Liver (tissue), 10 donors: ENCODE data around the gene L2HGDH. TPM values are rescaled to one million over a fixed set of nuclear protein-coding genes. Genes with fewer than 3 reads are reported as not detected.

Source experiments
- DNase-seq: peaks from one replicate; pipeline ENCODE4 v3.0.0-alpha.2; 2017; ENCODE audit warnings: low spot score
- H3K27ac ChIP-seq, 2 donors: one replicate each; pipeline ENCODE4 v1.7.0; 2013; ENCODE audit warnings: inconsistent platforms in 2 of 2, low read length in 2 of 2, control low read depth in 1 of 2, low read depth in 1 of 2, mild to moderate bottlenecking in 1 of 2
- H3K27me3 ChIP-seq, 4 donors: one replicate each; pipeline versions ENCODE4 v1.6.1 to v1.7.0; 2013; ENCODE audit warnings: low read length in 3 of 4, inconsistent platforms in 1 of 4, mild to moderate bottlenecking in 1 of 4, moderate library complexity in 1 of 4; ENCODE audit not compliant: control insufficient read depth in 4 of 4, insufficient read depth in 4 of 4
- H3K36me3 ChIP-seq, 4 donors: one replicate each; pipeline versions ENCODE4 v1.6.1 to v1.7.0; 2013; ENCODE audit warnings: low read length in 3 of 4, mild to moderate bottlenecking in 3 of 4, low read depth in 1 of 4, moderate library complexity in 1 of 4; ENCODE audit not compliant: control insufficient read depth in 4 of 4, insufficient read depth in 3 of 4
- H3K4me1 ChIP-seq, 4 donors: one replicate each; pipeline versions ENCODE4 v1.6.1 to v1.7.0; 2013; ENCODE audit warnings: low read length in 3 of 4, mild to moderate bottlenecking in 3 of 4, moderate library complexity in 1 of 4; ENCODE audit not compliant: control insufficient read depth in 4 of 4, insufficient read depth in 4 of 4
- H3K4me3 ChIP-seq, 3 donors: one replicate each; pipeline versions ENCODE4 v1.6.1 to v1.7.0; 2013; ENCODE audit warnings: low read length in 3 of 3, control low read depth in 1 of 3, low read depth in 1 of 3, mild to moderate bottlenecking in 1 of 3
- H3K9ac ChIP-seq, 2 donors: one replicate each; pipeline ENCODE4 v1.7.0; 2013; ENCODE audit warnings: low read length in 2 of 2, mild to moderate bottlenecking in 2 of 2, moderate library complexity in 2 of 2, control low read depth in 1 of 2, low read depth in 1 of 2
- H3K9me3 ChIP-seq, 4 donors: one replicate each; pipeline versions ENCODE4 v1.6.1 to v1.7.0; 2013; ENCODE audit warnings: low read length in 3 of 4; ENCODE audit not compliant: control insufficient read depth in 4 of 4
- CTCF ChIP-seq: fragments of 150-350 bp; IDR thresholded peaks from 2 replicates; pipeline ENCODE4 v1.5.1; 2017; ENCODE audit warnings: improper control_type of control experiment, low read depth, low read length; ENCODE audit not compliant: missing input control
- FOXA2 ChIP-seq: IDR thresholded peaks from 2 replicates; pipeline ENCODE4 v1.6.1; 2016; ENCODE audit warnings: antibody characterized with exemption
- GABPA ChIP-seq, 2 donors: IDR thresholded peaks in 1 of 2; conservative IDR thresholded peaks in 1 of 2; 2 replicates each; pipeline ENCODE4 v1.6.1; 2016; ENCODE audit warnings: antibody characterized with exemption in 2 of 2, mild to moderate bottlenecking in 1 of 2, moderate library complexity in 1 of 2
- HNF4G ChIP-seq: IDR thresholded peaks from 2 replicates; pipeline ENCODE4 v1.6.1; 2016; ENCODE audit warnings: antibody characterized with exemption
- MAX ChIP-seq: IDR thresholded peaks from 2 replicates; pipeline ENCODE4 v1.6.1; 2016; ENCODE audit warnings: antibody characterized with exemption
- RAD21 ChIP-seq, 2 donors: IDR thresholded peaks; 2 replicates each; pipeline ENCODE4 v1.6.1; 2016; ENCODE audit warnings: antibody characterized with exemption in 2 of 2, mild to moderate bottlenecking in 2 of 2
- REST ChIP-seq: IDR thresholded peaks from 2 replicates; pipeline ENCODE4 v1.6.1; 2016; ENCODE audit warnings: antibody characterized with exemption, mild to moderate bottlenecking
- SP1 ChIP-seq: IDR thresholded peaks from 2 replicates; pipeline ENCODE4 v1.6.1; 2018; ENCODE audit warnings: antibody characterized with exemption, mild to moderate bottlenecking
- WGBS: extraction: QIAGEN DNeasy Blood & Tissue Kit; methylation state at CpG from one replicate; pipeline ENCODE4 v1.1.7; 2013; 5-methylcytosine and 5-hydroxymethylcytosine counted together
- polyA plus RNA-seq, 2 donors: library from polyadenylated mRNA; stranded (reverse) in 1 of 2; unstranded in 1 of 2; fragments of 200-250 nt in 1 of 2; fragments of >200 nt in 1 of 2; fragmentation: Nextera tagmentation in 1 of 2; extraction: Ambion mirVana in 1 of 2; gene quantifications; one replicate each; pipeline versions ENCODE4 v1.2.1 to v1.2.3, GENCODE V29; 2013 to 2015
- small RNA-seq: library from RNA; depleted of rRNA; stranded (forward); fragments of <200 nt; gene quantifications from one replicate; pipeline ENCODE3, GENCODE V24; 2014
- total RNA-seq, 2 donors: library from RNA; depleted of rRNA; stranded (reverse); fragments of >200 nt; gene quantifications; one replicate each; pipeline ENCODE4 v1.2.3, GENCODE V29; 2014
- donor health status: healthy.
- donor health status: healthy.
- donor health status: healthy.
- donor health status: healthy.
- donor health status: healthy.

The L2HGDH gene
- total and polyA plus RNA-seq, 4 donors = 3.8 to 9.0 (median 5.4) TPM

- Histone ChIP-seq H3K4me3 (no peak overlapping the region), H3K4me1 (peaks cover 0 to 4% (median 2%) of the 10 kb centered on the region in 4 donors), H3K27ac (no peak overlapping the region), H3K36me3 (no peaks in the 10 kb centered on the region), H3K27me3 (no peaks in the 10 kb centered on the region), H3K9me3 (no peaks in the 10 kb centered on the region), H3K9ac (no peak overlapping the region)
- DNase-seq = no peak
- WGBS = 55% methylated on average over 1 of the region's 1 CpG
- TF ChIP-seq CTCF (no peak), MAX (no peak), FOXA2 (peak; percentile 21)
Observed at GRCh38 chr14:50210074-50210473, 102.0 kb downstream of the L2HGDH start.

GRCh38 chr14:50198499-50198898, 113.5 kb downstream of the L2HGDH start:
- H3K9ac ChIP-seq = no peak overlapping the region
- H3K36me3 ChIP-seq = peaks cover 9 to 18% (median 12%) of the 10 kb centered on the region in 4 donors
- H3K9me3 ChIP-seq = no peaks in the 10 kb centered on the region
- no peak for DNase-seq
- no peaks in the 10 kb centered on the region for H3K27me3 ChIP-seq
- TF ChIP-seq HNF4G = no peak
- no peak for TF ChIP-seq RAD21 (IDR thresholded peaks at IDR 0.05)
- no peaks in the 10 kb centered on the region for H3K4me1 ChIP-seq
- WGBS = 76% methylated on average over 2 of the region's 2 CpGs
- H3K4me3 ChIP-seq = no peak overlapping the region
- no peak overlapping the region for H3K27ac ChIP-seq

- Histone ChIP-seq H3K27me3 (no peaks in the 10 kb centered on the region), H3K9me3 (no peaks in the 10 kb centered on the region), H3K4me3 (no peak overlapping the region), H3K9ac (no peak overlapping the region), H3K36me3 (peaks cover 2 to 11% (median 6%) of the 10 kb centered on the region in 4 donors), H3K4me1 (no peaks in the 10 kb centered on the region), H3K27ac (no peak overlapping the region)
- no peak for DNase-seq
- TF ChIP-seq SP1 = no peak
- TF ChIP-seq MAX = no peak
- no peak for TF ChIP-seq GABPA (IDR thresholded peaks at IDR 0.05 in 1 of 2, conservative IDR thresholded peaks at IDR 0.05 in 1 of 2)
- no peak for TF ChIP-seq REST
- 98% methylated on average over 1 of the region's 1 CpG for WGBS
Observed at GRCh38 chr14:50191499-50191898, 120.5 kb downstream of the L2HGDH start.

Small RNA genes within 50 kb of the gene (small RNA-seq; reads per million reads assigned to genes)
- gene MIR4504 = 0.11 reads per million

Other genes with a start within 250 kb of the L2HGDH start
- gene VCPKMT, start 195.7 kb downstream of the L2HGDH start, total RNA-seq = 1 to 10 TPM; 2.6 to 5.0 TPM
- 1 to 10 TPM; 2.8 to 3.0 TPM for gene VCPKMT, start 195.7 kb downstream of the L2HGDH start, polyA plus RNA-seq
- 10 to 100 TPM; 13.4 to 20.1 TPM for gene SOS2, start 80.7 kb downstream of the L2HGDH start, total RNA-seq
- 1 to 10 TPM; 3.1 to 4.8 TPM for gene SOS2, start 80.7 kb downstream of the L2HGDH start, polyA plus RNA-seq
- gene DMAC2L, start 95 bp upstream of the L2HGDH start, total RNA-seq = 1 to 10 TPM; 6.3 to 6.7 TPM
- gene DMAC2L, start 95 bp upstream of the L2HGDH start, polyA plus RNA-seq = 10 to 100 TPM in 1 of 2 donors, 1 to 10 TPM in 1; 5.2 to 17.2 TPM
- 1 to 10 TPM; 2.7 to 6.8 TPM for gene CDKL1, start 84.7 kb upstream of the L2HGDH start, total RNA-seq
- gene CDKL1, start 84.7 kb upstream of the L2HGDH start, polyA plus RNA-seq = 1 to 10 TPM; 1.1 to 1.6 TPM
- gene MAP4K5, start 220.3 kb upstream of the L2HGDH start, total RNA-seq = 10 to 100 TPM; 25.5 to 47.1 TPM
- gene MAP4K5, start 220.3 kb upstream of the L2HGDH start, polyA plus RNA-seq = 10 to 100 TPM in 1 of 2 donors, 1 to 10 TPM in 1; 7.7 to 13.1 TPM
- under 1 TPM; 0.33 to 0.79 TPM for gene ATL1, start 247.9 kb upstream of the L2HGDH start, total RNA-seq
- under 1 TPM; 0.17 to 0.61 TPM for gene ATL1, start 247.9 kb upstream of the L2HGDH start, polyA plus RNA-seq